ENCODE measurements around the gene S100A5. TPM values are rescaled to one million over a fixed set of nuclear protein-coding genes. Genes with fewer than 3 reads are reported as not detected.
A peak's percentile ranks its signal among the peaks of the same experiment; 100 is the strongest.
"Not testable (repeated sequence)": the region's sequence is repeated elsewhere in the genome, so short reads cannot be mapped to it uniquely, and the experiment has no call there.

The S100A5 gene
- total RNA-seq, 3 donors from 2014 or later, result not detected

GRCh38 chr1:153577624-153578051, 36.9 kb upstream of the S100A5 start:
- H3K36me3 ChIP-seq, result no peaks in the 10 kb centered on the region
- intact Hi-C loops (cut with DNase I; ENCODE audit: low total_unique reads), result loop anchor here (10.0 kb wide), 1 partner anchor 47 kb away; the partner anchor contains the start of genes S100A1 and S100A13

GRCh38 chr1:153577138-153577537, 36.4 kb upstream of the S100A5 start:
- no peak overlapping the region for H3K4me3 ChIP-seq
- DNase-seq (ENCODE audit: low spot score in 2 of 2), result no peak
- TF ChIP-seq POLR2AphosphoS5 (IDR thresholded peaks at IDR 0.05) (no peak), POLR2A (IDR thresholded peaks at IDR 0.05) (no peak)
- TF ChIP-seq, protein P1, sequence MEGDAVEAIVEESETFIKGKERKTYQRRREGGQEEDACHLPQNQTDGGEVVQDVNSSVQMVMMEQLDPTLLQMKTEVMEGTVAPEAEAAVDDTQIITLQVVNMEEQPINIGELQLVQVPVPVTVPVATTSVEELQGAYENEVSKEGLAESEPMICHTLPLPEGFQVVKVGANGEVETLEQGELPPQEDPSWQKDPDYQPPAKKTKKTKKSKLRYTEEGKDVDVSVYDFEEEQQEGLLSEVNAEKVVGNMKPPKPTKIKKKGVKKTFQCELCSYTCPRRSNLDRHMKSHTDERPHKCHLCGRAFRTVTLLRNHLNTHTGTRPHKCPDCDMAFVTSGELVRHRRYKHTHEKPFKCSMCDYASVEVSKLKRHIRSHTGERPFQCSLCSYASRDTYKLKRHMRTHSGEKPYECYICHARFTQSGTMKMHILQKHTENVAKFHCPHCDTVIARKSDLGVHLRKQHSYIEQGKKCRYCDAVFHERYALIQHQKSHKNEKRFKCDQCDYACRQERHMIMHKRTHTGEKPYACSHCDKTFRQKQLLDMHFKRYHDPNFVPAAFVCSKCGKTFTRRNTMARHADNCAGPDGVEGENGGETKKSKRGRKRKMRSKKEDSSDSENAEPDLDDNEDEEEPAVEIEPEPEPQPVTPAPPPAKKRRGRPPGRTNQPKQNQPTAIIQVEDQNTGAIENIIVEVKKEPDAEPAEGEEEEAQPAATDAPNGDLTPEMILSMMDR (IDR thresholded peaks at IDR 0.05), result no peak
- no peaks in the 10 kb centered on the region for H3K4me1 ChIP-seq
- no peaks in the 10 kb centered on the region for H3K9me3 ChIP-seq
- no peaks in the 10 kb centered on the region for H3K27me3 ChIP-seq
- H3K27ac ChIP-seq, result no peak overlapping the region
- intact Hi-C loops (cut with DNase I; ENCODE audit: low total_unique reads), result loop anchor here (10.0 kb wide), 1 partner anchor 48 kb away; the partner anchor contains the start of genes S100A1 and S100A13
- no peaks in the 10 kb centered on the region for H3K36me3 ChIP-seq

More at GRCh38 chr1:153577624-153578051, 36.9 kb upstream of the S100A5 start:
- no peak for TF ChIP-seq POLR2AphosphoS5 (IDR thresholded peaks at IDR 0.05)
- no peak for TF ChIP-seq POLR2A (IDR thresholded peaks at IDR 0.05)
- TF ChIP-seq, protein P1 (IDR thresholded peaks at IDR 0.05), result no peak
- no peaks in the 10 kb centered on the region for H3K9me3 ChIP-seq
- no peak overlapping the region for H3K27ac ChIP-seq
- no peak overlapping the region for H3K4me3 ChIP-seq
- DNase-seq (ENCODE audit: low spot score in 2 of 2), result no peak
- no peaks in the 10 kb centered on the region for H3K27me3 ChIP-seq
- no peaks in the 10 kb centered on the region for H3K4me1 ChIP-seq

DNA sequence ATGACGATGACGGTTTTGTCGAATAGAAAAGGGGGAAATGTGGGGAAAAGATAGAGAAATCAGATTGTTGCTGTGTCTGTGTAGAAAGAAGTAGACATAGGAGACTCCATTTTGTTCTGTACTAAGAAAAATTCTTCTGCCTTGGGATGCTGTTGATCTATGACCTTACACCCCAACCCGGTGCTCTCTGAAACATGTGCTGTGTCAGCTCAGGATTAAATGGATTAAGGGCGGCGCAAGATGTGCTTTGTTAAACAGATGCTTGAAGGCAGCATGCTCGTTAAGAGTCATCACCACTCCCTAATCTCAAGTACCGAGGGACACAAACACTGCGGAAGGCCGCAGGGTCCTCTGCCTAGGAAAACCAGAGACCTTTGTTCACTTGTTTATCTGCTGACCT, 34.8 kb upstream of the S100A5 start:
- H3K9me3 ChIP-seq; H3K27me3 ChIP-seq; H3K36me3 ChIP-seq; DNase-seq (ENCODE audit: low spot score in 2 of 2); H3K27ac ChIP-seq; H3K4me3 ChIP-seq; H3K4me1 ChIP-seq: not testable (repeated sequence)
- intact Hi-C loops (cut with DNase I; ENCODE audit: low total_unique reads), result loop anchor here (10.0 kb wide), 1 partner anchor 49 kb away; the partner anchor contains the start of genes S100A1 and S100A13

DNA sequence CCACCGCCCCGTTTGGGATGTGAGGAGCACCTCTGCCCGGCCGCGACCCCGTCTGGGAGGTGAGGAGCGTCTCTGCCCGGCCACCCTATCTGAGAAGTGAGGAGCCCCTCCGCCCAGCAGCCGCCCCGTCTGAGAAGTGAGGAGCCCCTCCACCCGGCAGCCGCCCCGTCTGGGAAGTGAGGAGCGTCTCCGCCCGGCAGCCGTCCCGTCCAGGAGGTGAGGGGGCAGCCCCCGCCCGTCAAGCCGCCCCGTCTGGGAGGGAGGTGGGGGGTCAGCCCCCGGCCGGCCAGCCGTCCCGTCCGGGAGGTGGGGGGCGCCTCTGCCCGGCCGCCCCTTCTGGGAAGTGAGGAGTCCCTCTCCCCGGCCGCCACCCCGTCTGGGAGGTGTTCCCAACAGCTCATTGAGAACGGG, 34.4 kb upstream of the S100A5 start:
- not testable (repeated sequence) for H3K4me3 ChIP-seq; H3K9me3 ChIP-seq; H3K27me3 ChIP-seq; DNase-seq (ENCODE audit: low spot score in 2 of 2); H3K27ac ChIP-seq; H3K4me1 ChIP-seq; H3K36me3 ChIP-seq
- intact Hi-C loops (cut with DNase I; ENCODE audit: low total_unique reads), result loop anchor here (10.0 kb wide), 1 partner anchor 50 kb away; the partner anchor contains the start of genes S100A1 and S100A13

- intact Hi-C loops (cut with DNase I; ENCODE audit: low total_unique reads), result loop anchor here (10.0 kb wide), 1 partner anchor 51 kb away; the partner anchor contains the start of genes S100A1 and S100A13
- Histone ChIP-seq H3K27ac (peak overlapping the region; percentile 71 to 84), H3K27me3 (no peaks in the 10 kb centered on the region)
These were observed 32.6 kb upstream of the S100A5 start for GRCh38 chr1:153573351-153573750.

DNA sequence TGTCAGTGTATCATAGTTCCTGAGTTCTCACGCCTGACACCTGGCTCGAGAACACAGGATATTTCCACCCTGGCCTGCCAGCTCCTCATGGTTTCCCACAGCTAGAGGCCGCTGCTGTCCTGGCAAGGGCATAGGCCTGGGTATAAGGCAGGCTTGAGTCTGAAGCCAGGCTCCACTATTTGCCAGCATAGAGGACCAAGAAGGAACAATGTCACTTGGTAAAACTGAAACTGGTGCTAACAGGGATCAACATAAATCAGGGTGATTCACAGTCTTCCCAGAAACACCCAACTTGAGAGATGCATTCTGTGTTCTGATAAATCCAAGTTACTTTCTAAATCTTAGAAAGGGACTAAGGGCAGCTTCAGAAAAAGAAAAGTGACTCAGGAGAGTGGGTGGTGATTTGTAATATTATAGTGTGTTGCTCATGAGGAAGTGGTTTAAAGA, 31.9 kb upstream of the S100A5 start:
- peak overlapping the region; percentile 71 to 84 for H3K27ac ChIP-seq
- H3K36me3 ChIP-seq, result no peaks in the 10 kb centered on the region
- peaks cover 0 to 8% of the 10 kb centered on the region in 2 donors for H3K4me1 ChIP-seq
- no peak overlapping the region for H3K4me3 ChIP-seq
- intact Hi-C loops (cut with DNase I; ENCODE audit: low total_unique reads), result loop anchor here (10.0 kb wide), 1 partner anchor 52 kb away; the partner anchor contains the start of genes S100A1 and S100A13
- TF ChIP-seq POLR2AphosphoS5 (IDR thresholded peaks at IDR 0.05) (peak; percentile 28 to 81 (median 74)), POLR2A (IDR thresholded peaks at IDR 0.05) (no peak)
- TF ChIP-seq, protein P1 (IDR thresholded peaks at IDR 0.05), result peak; percentile 31 to 91 (median 84)
- DNase-seq (ENCODE audit: low spot score in 2 of 2), result peak; percentile 83 to 89
- H3K9me3 ChIP-seq, result no peaks in the 10 kb centered on the region
- no peaks in the 10 kb centered on the region for H3K27me3 ChIP-seq

More at GRCh38 chr1:153573351-153573750, 32.6 kb upstream of the S100A5 start:
- TF ChIP-seq, protein P1 (IDR thresholded peaks at IDR 0.05), result no peak
- TF ChIP-seq POLR2A (IDR thresholded peaks at IDR 0.05) (no peak), POLR2AphosphoS5 (IDR thresholded peaks at IDR 0.05) (no peak)
- Histone ChIP-seq H3K9me3 (no peaks in the 10 kb centered on the region), H3K36me3 (no peaks in the 10 kb centered on the region), H3K4me3 (no peak overlapping the region), H3K4me1 (no peaks in the 10 kb centered on the region)
- DNase-seq (ENCODE audit: low spot score in 2 of 2), result no peak

All from breast epithelium (tissue), 4 donors.